SK-N-SH (cell line): Measurements from ENCODE around the gene ZNF804A.

Experiments
- EZH2phosphoT487 ChIP-seq: fragments of 200-600 bp; sonication (generic); IDR thresholded peaks from 2 replicates; pipeline ENCODE4 v1.6.1; 2017; ENCODE audit warnings: low read depth, mixed run types, mild to moderate bottlenecking, antibody characterized with exemption, moderate library complexity, borderline replicate concordance
- FOXJ3 ChIP-seq: sonication (generic); formaldehyde crosslinking; IDR thresholded peaks from 2 replicates; pipeline ENCODE4 v1.5.1; 2020; ENCODE audit warnings: mild to moderate bottlenecking, missing genetic modification reagents
- FOXM1 ChIP-seq: IDR thresholded peaks from 2 replicates; pipeline ENCODE4 v1.4.0; 2012; ENCODE audit warnings: low read depth, mild to moderate bottlenecking
- MEF2A ChIP-seq: IDR thresholded peaks from 2 replicates; pipeline ENCODE4 v1.4.0; 2012; ENCODE audit warnings: low read depth, borderline replicate concordance
- POLR2AphosphoS5 ChIP-seq: IDR thresholded peaks from 2 replicates; pipeline ENCODE4 v1.6.1; 2012; ENCODE audit warnings: low read depth, low read length
- RCOR1 ChIP-seq: fragments of 150-350 bp; IDR thresholded peaks from 2 replicates; pipeline ENCODE4 v1.6.1; 2017; ENCODE audit warnings: antibody characterized with exemption, low read length
- RFX5 ChIP-seq: IDR thresholded peaks from 2 replicates; pipeline ENCODE4 v1.6.1; 2012; ENCODE audit warnings: mild to moderate bottlenecking, improper control_type of control experiment, low read length
- SIN3A ChIP-seq: IDR thresholded peaks from 2 replicates; pipeline ENCODE4 v1.6.1; 2012; ENCODE audit warnings: low read depth, mild to moderate bottlenecking, low read length, moderate library complexity, borderline replicate concordance
- TCF12 ChIP-seq: IDR thresholded peaks from 2 replicates; pipeline ENCODE4 v1.4.0; 2012
- USF2 ChIP-seq: fragments of 150-350 bp; IDR thresholded peaks from 2 replicates; pipeline ENCODE4 v1.6.1; 2017; ENCODE audit warnings: antibody characterized with exemption, low read length, low read depth, borderline replicate concordance
- YY1 ChIP-seq: IDR thresholded peaks from 2 replicates; pipeline ENCODE4 v1.4.0; 2012; ENCODE audit warnings: low read depth, mild to moderate bottlenecking
- ZBTB33 ChIP-seq: IDR thresholded peaks from 2 replicates; pipeline ENCODE4 v1.4.0; 2012; ENCODE audit warnings: low read depth, borderline replicate concordance
- TF ChIP-seq, protein P1 (sequence below): fragments of 200-600 bp; sonication (generic); IDR thresholded peaks from 2 replicates; pipeline ENCODE4 v1.6.1; 2017; ENCODE audit warnings: antibody characterized with exemption, mild to moderate bottlenecking, moderate library complexity
- TF ChIP-seq, protein P2 (sequence below): IDR thresholded peaks from 2 replicates; pipeline ENCODE4 v1.6.1; 2012; ENCODE audit warnings: mild to moderate bottlenecking, low read depth, low read length, moderate library complexity

GRCh38 chr2:184558713-184559464 is 39.4 kb upstream of the ZNF804A start:
- TF ChIP-seq ZBTB33 (no peak), POLR2AphosphoS5 (no peak), RCOR1 (no peak), FOXM1 (no peak), RFX5 (no peak), EZH2phosphoT487 (no peak), MEF2A (no peak), SIN3A (no peak), FOXJ3 (CRISPR knock-in tag) (no peak), YY1 (no peak), TCF12 (no peak), USF2 (no peak)
- TF ChIP-seq, protein P1, sequence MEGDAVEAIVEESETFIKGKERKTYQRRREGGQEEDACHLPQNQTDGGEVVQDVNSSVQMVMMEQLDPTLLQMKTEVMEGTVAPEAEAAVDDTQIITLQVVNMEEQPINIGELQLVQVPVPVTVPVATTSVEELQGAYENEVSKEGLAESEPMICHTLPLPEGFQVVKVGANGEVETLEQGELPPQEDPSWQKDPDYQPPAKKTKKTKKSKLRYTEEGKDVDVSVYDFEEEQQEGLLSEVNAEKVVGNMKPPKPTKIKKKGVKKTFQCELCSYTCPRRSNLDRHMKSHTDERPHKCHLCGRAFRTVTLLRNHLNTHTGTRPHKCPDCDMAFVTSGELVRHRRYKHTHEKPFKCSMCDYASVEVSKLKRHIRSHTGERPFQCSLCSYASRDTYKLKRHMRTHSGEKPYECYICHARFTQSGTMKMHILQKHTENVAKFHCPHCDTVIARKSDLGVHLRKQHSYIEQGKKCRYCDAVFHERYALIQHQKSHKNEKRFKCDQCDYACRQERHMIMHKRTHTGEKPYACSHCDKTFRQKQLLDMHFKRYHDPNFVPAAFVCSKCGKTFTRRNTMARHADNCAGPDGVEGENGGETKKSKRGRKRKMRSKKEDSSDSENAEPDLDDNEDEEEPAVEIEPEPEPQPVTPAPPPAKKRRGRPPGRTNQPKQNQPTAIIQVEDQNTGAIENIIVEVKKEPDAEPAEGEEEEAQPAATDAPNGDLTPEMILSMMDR = no peak
- TF ChIP-seq, protein P2, sequence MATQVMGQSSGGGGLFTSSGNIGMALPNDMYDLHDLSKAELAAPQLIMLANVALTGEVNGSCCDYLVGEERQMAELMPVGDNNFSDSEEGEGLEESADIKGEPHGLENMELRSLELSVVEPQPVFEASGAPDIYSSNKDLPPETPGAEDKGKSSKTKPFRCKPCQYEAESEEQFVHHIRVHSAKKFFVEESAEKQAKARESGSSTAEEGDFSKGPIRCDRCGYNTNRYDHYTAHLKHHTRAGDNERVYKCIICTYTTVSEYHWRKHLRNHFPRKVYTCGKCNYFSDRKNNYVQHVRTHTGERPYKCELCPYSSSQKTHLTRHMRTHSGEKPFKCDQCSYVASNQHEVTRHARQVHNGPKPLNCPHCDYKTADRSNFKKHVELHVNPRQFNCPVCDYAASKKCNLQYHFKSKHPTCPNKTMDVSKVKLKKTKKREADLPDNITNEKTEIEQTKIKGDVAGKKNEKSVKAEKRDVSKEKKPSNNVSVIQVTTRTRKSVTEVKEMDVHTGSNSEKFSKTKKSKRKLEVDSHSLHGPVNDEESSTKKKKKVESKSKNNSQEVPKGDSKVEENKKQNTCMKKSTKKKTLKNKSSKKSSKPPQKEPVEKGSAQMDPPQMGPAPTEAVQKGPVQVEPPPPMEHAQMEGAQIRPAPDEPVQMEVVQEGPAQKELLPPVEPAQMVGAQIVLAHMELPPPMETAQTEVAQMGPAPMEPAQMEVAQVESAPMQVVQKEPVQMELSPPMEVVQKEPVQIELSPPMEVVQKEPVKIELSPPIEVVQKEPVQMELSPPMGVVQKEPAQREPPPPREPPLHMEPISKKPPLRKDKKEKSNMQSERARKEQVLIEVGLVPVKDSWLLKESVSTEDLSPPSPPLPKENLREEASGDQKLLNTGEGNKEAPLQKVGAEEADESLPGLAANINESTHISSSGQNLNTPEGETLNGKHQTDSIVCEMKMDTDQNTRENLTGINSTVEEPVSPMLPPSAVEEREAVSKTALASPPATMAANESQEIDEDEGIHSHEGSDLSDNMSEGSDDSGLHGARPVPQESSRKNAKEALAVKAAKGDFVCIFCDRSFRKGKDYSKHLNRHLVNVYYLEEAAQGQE = no peak
